ENCODE results near the gene NR1H4.
"Not testable (repeated sequence)": the region's sequence is repeated elsewhere in the genome, so short reads cannot be mapped to it uniquely, and the experiment has no call there.

The NR1H4 gene

GRCh38 chr12:100557357-100557756 lies 83.7 kb downstream of the NR1H4 start:
- no peak overlapping the region for H3K27ac Mint-ChIP-seq
- no peaks in the 10 kb centered on the region for H3K9me3 Mint-ChIP-seq
- no peak for ATAC-seq
- no peaks in the 10 kb centered on the region for H3K36me3 Mint-ChIP-seq (ENCODE audit: low read depth)
- H3K4me3 Mint-ChIP-seq, result no peak overlapping the region
- no peak for DNase-seq
- no peaks in the 10 kb centered on the region for H3K4me1 Mint-ChIP-seq
- peaks cover 9% of the 10 kb centered on the region for H3K27me3 Mint-ChIP-seq

GRCh38 chr12:100559261-100559660 lies 85.6 kb downstream of the NR1H4 start:
- H3K27me3 Mint-ChIP-seq, result peaks cover 16% of the 10 kb centered on the region
- not testable (repeated sequence) for H3K36me3 Mint-ChIP-seq (ENCODE audit: low read depth); H3K4me1 Mint-ChIP-seq; H3K9me3 Mint-ChIP-seq; H3K27ac Mint-ChIP-seq; H3K4me3 Mint-ChIP-seq; DNase-seq; ATAC-seq

GRCh38 chr12:100564090-100564489 lies 90.4 kb downstream of the NR1H4 start:
- peaks cover 26% of the 10 kb centered on the region for H3K27me3 Mint-ChIP-seq
- peaks cover 2% of the 10 kb centered on the region for H3K4me1 Mint-ChIP-seq
- DNase-seq, result no peak
- H3K4me3 Mint-ChIP-seq, result no peak overlapping the region
- no peaks in the 10 kb centered on the region for H3K9me3 Mint-ChIP-seq
- no peak overlapping the region for H3K27ac Mint-ChIP-seq
- no peak for ATAC-seq
- no peaks in the 10 kb centered on the region for H3K36me3 Mint-ChIP-seq (ENCODE audit: low read depth)

GRCh38 chr12:100564905-100565467 lies 91.3 kb downstream of the NR1H4 start:
- Mint-ChIP-seq H3K27me3 (peaks cover 26% of the 10 kb centered on the region), H3K4me3 (no peak overlapping the region), H3K4me1 (peaks cover 2% of the 10 kb centered on the region), H3K27ac (no peak overlapping the region), H3K36me3 (ENCODE audit: low read depth) (no peaks in the 10 kb centered on the region), H3K9me3 (no peaks in the 10 kb centered on the region)
- DNase-seq (no peak), ATAC-seq (no peak)

- Mint-ChIP-seq H3K4me3 (no peak overlapping the region), H3K27me3 (peaks cover 21% of the 10 kb centered on the region), H3K27ac (no peak overlapping the region), H3K9me3 (no peaks in the 10 kb centered on the region), H3K4me1 (peaks cover 2% of the 10 kb centered on the region), H3K36me3 (ENCODE audit: low read depth) (no peaks in the 10 kb centered on the region)
- DNase-seq, result no peak
- ATAC-seq, result no peak
Observed at GRCh38 chr12:100565987-100566545, 92.4 kb downstream of the NR1H4 start.

- Mint-ChIP-seq H3K27me3 (peaks cover 24% of the 10 kb centered on the region), H3K4me3 (no peak overlapping the region), H3K4me1 (peaks cover 2% of the 10 kb centered on the region), H3K27ac (no peak overlapping the region), H3K9me3 (no peaks in the 10 kb centered on the region), H3K36me3 (ENCODE audit: low read depth) (no peaks in the 10 kb centered on the region)
- ATAC-seq (peak; percentile 40), DNase-seq (no peak)
Observed at GRCh38 chr12:100566887-100567637, 93.4 kb downstream of the NR1H4 start.

GRCh38 chr12:100567945-100568344 lies 94.3 kb downstream of the NR1H4 start:
- H3K27ac Mint-ChIP-seq, result no peak overlapping the region
- DNase-seq (no peak), ATAC-seq (no peak)
- no peak overlapping the region for H3K4me3 Mint-ChIP-seq
- H3K4me1 Mint-ChIP-seq, result peaks cover 2% of the 10 kb centered on the region
- H3K27me3 Mint-ChIP-seq, result peaks cover 25% of the 10 kb centered on the region
- H3K36me3 Mint-ChIP-seq (ENCODE audit: low read depth), result no peaks in the 10 kb centered on the region
- H3K9me3 Mint-ChIP-seq, result no peaks in the 10 kb centered on the region

GRCh38 chr12:100572184-100572583 lies 98.5 kb downstream of the NR1H4 start:
- Mint-ChIP-seq H3K9me3 (no peaks in the 10 kb centered on the region), H3K27me3 (peaks cover 23% of the 10 kb centered on the region)
- DNase-seq, result no peak

GRCh38 chr12:100573292-100574186 lies 99.9 kb downstream of the NR1H4 start, which contains the start of gene GAS2L3:
Gene GAS2L3 (plus strand): TSS chr12:100573684. CDS start chr12:100594905, 21,221 bp downstream.
- Mint-ChIP-seq H3K27me3 (peaks cover 24% of the 10 kb centered on the region), H3K27ac (no peak within 1 kb of the TSS), H3K36me3 (ENCODE audit: low read depth) (no peaks in the 10 kb centered on the region), H3K4me3 (peak within 1 kb of the TSS; percentile 81), H3K4me1 (peaks cover 12% of the 10 kb centered on the region), H3K9me3 (no peaks in the 10 kb centered on the region)
- DNase-seq (peak; percentile 70), ATAC-seq (peak; percentile 79)

More at GRCh38 chr12:100572184-100572583, 98.5 kb downstream of the NR1H4 start:
- Mint-ChIP-seq H3K36me3 (ENCODE audit: low read depth) (no peaks in the 10 kb centered on the region), H3K4me1 (peaks cover 14% of the 10 kb centered on the region), H3K4me3 (no peak overlapping the region), H3K27ac (no peak overlapping the region)
- ATAC-seq, result no peak

- DNase-seq, result no peak
- H3K27ac Mint-ChIP-seq, result no peak overlapping the region
- no peak for ATAC-seq
Observed at GRCh38 chr12:100574187-100575074, 100.8 kb downstream of the NR1H4 start.

GRCh38 chr12:100576331-100577036 lies 102.8 kb downstream of the NR1H4 start:
- H3K9me3 Mint-ChIP-seq, result no peaks in the 10 kb centered on the region
- peaks cover 12% of the 10 kb centered on the region for H3K4me1 Mint-ChIP-seq
- peaks cover 22% of the 10 kb centered on the region for H3K27me3 Mint-ChIP-seq
- H3K27ac Mint-ChIP-seq, result no peak overlapping the region
- H3K4me3 Mint-ChIP-seq, result no peak overlapping the region
- no peak for DNase-seq
- no peak for ATAC-seq
- no peaks in the 10 kb centered on the region for H3K36me3 Mint-ChIP-seq (ENCODE audit: low read depth)

More at GRCh38 chr12:100574187-100575074, 100.8 kb downstream of the NR1H4 start:
- H3K4me3 Mint-ChIP-seq, result peak overlapping the region; percentile 81
- peaks cover 22% of the 10 kb centered on the region for H3K27me3 Mint-ChIP-seq
- H3K36me3 Mint-ChIP-seq (ENCODE audit: low read depth), result no peaks in the 10 kb centered on the region
- H3K4me1 Mint-ChIP-seq, result peaks cover 12% of the 10 kb centered on the region
- H3K9me3 Mint-ChIP-seq, result no peaks in the 10 kb centered on the region

- DNase-seq, result no peak
- H3K4me3 Mint-ChIP-seq, result no peak overlapping the region
- H3K27ac Mint-ChIP-seq, result no peak overlapping the region
- peaks cover 22% of the 10 kb centered on the region for H3K27me3 Mint-ChIP-seq
- peaks cover 8% of the 10 kb centered on the region for H3K4me1 Mint-ChIP-seq
- ATAC-seq, result no peak
- no peaks in the 10 kb centered on the region for H3K36me3 Mint-ChIP-seq (ENCODE audit: low read depth)
- no peaks in the 10 kb centered on the region for H3K9me3 Mint-ChIP-seq
Observed at GRCh38 chr12:100578923-100579322, 105.3 kb downstream of the NR1H4 start.

- ATAC-seq (no peak), DNase-seq (no peak)
- Mint-ChIP-seq H3K9me3 (no peaks in the 10 kb centered on the region), H3K27ac (no peak overlapping the region), H3K4me3 (no peak overlapping the region), H3K27me3 (peaks cover 16% of the 10 kb centered on the region), H3K4me1 (no peaks in the 10 kb centered on the region), H3K36me3 (ENCODE audit: low read depth) (no peaks in the 10 kb centered on the region)
Observed at GRCh38 chr12:100579844-100580243, 106.2 kb downstream of the NR1H4 start.
